Suppressor macrophage (primary cell): Measurements from ENCODE around the gene COL4A6.
"Not testable (repeated sequence)": the region's sequence is repeated elsewhere in the genome, so short reads cannot be mapped to it uniquely, and the experiment has no call there.

ENCODE experiments used
- DNase-seq, 4 experiments: peaks; one replicate each; pipeline ENCODE4 v3.0.0-alpha.2; 2020 to 2022
- total RNA-seq, 17 experiments: gene quantifications; one replicate each; lab custom pipeline; 2026; ENCODE audit warnings: mixed read lengths in 6 of 17, inconsistent platforms in 3 of 17; lab: John Stamatoyannopoulos, UW

The COL4A6 gene
- 0 to 2.6 (median 0) reads per million in 17 experiments for total RNA-seq

- no peak for DNase-seq
Observed at GRCh38 chrX:108438110-108438623, at the start of gene COL4A6. Gene COL4A6 (minus strand): TSS chrX:108438422. CDS start chrX:108438196, 226 bp downstream.

DNA sequence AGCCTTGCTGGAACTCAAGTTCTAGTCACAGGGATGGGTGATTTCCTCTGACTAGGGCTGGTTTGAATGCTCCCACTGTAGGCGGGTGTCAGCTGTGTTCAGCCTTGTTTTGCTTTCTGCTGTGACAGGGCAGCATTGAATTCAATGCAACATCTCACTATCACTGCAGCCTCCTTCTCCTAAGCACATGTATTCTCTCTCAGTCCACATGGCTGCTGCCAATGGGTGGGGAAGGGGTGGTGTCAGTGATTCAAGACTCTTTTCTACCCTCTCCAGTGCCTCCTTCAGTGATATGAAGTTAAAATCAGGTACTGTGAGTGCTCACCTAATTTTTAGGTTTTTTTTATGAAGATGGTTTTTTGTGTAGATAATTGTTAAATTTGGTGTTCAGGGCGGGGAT is 47.7 kb upstream of the COL4A6 start:
- no peak for DNase-seq

GRCh38 chrX:108484251-108484650 is 46.0 kb upstream of the COL4A6 start:
- no peak for DNase-seq

DNA sequence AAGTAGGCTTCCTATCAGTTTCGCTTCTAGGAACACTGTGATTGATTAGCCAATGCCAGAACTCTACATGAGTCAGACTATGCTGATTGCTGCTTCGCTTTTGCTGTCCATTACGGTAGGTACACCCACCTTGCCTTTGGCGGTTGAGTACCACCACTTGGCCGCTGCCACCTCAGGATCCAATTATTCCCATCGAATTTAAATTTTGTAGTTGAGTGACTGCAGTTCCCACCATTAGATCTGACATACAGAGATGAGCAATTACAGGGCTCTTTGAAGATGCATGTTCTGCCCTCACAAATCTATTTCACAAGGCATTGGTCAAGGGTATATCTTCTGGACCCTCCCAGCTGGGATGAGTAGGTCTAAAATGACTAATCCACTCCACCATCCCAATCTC is 43.3 kb upstream of the COL4A6 start:
- DNase-seq, result not testable (repeated sequence)

- no peak for DNase-seq
Observed at GRCh38 chrX:108473979-108474378, 35.8 kb upstream of the COL4A6 start.

DNA sequence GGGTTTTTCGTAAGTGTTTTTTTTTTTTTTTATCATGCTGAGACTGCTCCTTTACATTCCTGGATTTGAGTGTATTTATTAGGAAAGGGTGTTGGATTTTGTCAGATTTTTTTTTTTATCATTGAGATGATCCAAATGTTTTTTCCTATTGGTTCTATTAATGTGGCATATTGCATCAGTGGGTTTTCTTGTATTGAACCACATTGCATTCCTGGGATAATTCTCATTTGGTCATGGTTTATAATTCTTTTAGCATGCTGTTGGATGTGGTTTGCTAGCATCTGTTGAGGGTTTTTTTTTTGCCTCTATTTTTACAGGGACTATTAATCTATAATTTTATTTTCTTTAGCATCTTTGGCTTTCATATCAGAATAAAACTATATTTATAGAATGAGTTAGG is 30.3 kb upstream of the COL4A6 start:
- no peak for DNase-seq

- DNase-seq, result no peak
Observed at GRCh38 chrX:108464604-108465003, 26.4 kb upstream of the COL4A6 start.

GRCh38 chrX:108456971-108457477 is 18.8 kb upstream of the COL4A6 start:
- no peak for DNase-seq

- DNase-seq, result no peak
Observed at GRCh38 chrX:108453841-108454240, 15.6 kb upstream of the COL4A6 start.

DNA sequence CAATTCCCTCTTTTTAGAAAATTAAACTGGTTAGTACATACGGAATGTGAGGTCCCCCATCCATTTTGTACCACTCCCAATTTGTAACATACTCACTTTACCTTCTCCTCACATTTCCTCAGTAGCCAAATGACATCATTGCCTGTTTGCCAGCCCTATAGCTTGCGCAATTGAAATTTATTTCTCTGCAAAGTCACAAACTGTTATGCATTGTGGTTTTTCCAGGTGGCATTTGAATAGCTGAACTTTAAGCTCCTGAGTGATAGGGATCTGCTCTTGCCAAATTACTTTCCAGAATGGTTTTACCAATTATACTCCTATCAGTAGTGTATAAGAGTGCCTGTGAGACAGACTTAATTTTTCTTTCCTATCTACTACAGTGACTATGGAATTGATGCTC is 9.1 kb upstream of the COL4A6 start:
- DNase-seq, result no peak

DNA sequence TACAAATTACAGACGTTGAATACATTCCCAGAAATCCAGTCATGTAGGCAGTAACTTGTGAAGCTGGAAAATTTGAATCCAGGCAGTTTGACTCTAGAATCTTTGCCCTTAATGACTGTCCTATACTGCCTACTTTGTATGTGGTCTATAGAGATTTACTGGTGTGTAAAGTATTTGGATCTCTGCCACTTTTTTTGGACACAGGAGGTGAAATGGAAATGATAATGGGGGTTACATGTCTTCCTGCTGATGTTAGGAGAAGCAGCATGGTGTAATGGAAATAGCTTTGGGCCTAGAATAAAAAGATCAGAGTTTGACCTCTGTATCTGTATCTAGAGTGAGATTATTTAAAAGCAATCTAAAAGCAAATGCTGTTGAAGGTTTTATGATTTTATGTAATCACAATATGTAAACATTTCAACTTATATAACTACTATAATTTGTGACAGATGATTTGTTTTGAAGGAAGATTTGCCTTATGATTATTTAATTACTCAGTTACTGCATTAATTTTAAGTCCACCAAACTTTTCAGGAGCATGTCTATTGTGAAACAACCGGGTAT is 4.8 kb upstream of the COL4A6 start:
- no peak for DNase-seq

- DNase-seq, result no peak
Observed at GRCh38 chrX:108439961-108440696, 1.9 kb upstream of the COL4A6 start.

DNA sequence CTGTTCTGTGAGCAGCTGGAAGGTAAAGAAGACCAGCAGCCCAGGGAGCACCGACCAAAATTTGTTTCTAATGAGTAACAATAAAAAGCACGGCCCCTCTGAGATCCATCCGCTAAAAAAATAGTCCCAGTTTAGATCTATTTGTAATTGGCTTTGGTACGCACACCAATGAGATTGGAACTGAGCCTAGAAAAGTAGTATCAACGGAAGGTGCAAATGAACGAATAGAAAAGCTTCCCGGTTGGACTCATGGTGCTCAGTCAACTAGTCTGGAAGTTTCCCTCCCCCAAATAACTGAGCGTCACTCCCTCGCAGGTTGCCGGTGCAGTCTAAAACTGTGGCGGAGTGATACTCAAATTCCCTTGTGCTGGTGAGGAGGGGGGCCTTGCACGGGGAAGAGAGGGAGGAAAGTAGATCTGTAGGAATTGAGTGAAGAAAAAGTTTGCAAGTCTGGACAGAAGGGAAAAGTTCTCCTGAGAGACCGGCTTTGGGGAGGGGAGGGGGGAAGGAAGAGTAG is 1.3 kb upstream of the COL4A6 start, which contains the start of gene COL4A5:
COL4A5 (plus strand) TSS at position 413 of the 517 bp plus-strand sequence. CDS start 288 bp downstream, outside the sequence.
- no peak for DNase-seq

GRCh38 chrX:108437349-108438109 is 693 bp downstream of the COL4A6 start:
- no peak for DNase-seq

DNA sequence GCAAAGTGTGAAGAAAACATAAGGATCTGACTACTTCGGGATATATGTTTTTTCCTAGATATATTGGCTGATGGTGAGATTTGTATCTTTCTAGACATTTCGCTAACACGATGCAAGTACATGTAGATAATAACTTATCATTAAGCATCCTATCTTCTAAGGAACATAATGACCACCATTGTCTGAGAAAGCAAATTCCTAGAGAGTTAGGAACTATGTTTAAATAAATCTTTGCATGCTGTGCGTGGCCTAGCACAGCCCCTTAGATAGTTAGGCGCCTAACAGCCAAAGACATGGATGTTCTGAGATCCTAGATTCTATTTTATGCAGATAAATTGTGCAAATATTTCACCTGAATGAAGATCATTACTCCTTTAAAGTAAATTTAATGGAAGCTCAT is 3.0 kb downstream of the COL4A6 start:
- DNase-seq, result no peak

DNA sequence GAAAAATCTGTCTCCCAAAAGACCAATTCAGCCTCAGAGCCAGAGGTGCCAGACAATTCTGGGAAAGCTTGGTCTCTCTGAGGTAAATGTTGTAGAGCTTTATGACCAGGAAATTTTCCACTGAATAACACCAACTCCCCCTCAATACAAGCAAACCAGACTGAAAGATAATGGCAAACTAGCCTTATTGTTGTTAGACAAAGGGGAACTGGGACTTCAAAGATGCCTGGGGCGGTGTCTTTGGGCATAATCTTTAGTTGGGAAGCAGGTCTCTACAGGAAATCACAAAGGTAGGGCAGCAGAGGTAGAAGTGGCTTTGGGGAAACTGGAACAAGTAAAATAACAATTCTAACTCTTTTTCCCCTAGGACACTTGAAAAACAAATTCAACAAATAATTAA is 12.0 kb downstream of the COL4A6 start:
- DNase-seq, result no peak

- DNase-seq, result no peak
Observed at GRCh38 chrX:108420481-108420880, 17.7 kb downstream of the COL4A6 start.

GRCh38 chrX:108419401-108419800 is 18.8 kb downstream of the COL4A6 start:
- DNase-seq, result no peak

GRCh38 chrX:108417257-108417656 is 21.0 kb downstream of the COL4A6 start:
- DNase-seq, result no peak

DNA sequence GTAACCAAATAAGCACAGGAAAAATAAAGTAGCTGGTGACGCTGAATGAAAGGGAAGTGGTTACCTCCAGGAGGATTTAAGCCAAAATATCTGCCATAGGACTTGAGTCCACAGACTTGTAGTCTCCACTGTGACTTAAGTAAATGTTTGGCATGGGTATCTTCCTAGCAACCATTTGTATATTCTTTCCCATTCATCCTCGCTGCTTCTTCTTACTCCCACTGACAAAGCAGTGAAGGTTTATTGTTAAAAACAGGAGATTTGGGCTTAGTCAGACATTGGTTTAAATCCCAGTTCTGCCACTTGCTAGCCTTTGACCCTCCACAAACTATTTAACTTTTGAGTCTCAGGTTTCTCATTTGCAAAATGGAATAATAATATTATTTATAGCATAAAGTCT is 22.3 kb downstream of the COL4A6 start:
- DNase-seq, result no peak

GRCh38 chrX:108415146-108415545 is 23.1 kb downstream of the COL4A6 start:
- no peak for DNase-seq

- DNase-seq, result no peak
Observed at GRCh38 chrX:108412783-108413182, 25.4 kb downstream of the COL4A6 start.
